IPS DF 6.9 (cell line): ENCODE results near the gene C1orf232.

Experiments used
- DNase-seq: peaks from one replicate; pipeline ENCODE4 v3.0.0-alpha.2; 2013; ENCODE audit warnings: low read depth, low spot score
- H3K27ac ChIP-seq: one replicate; pipeline ENCODE4 v1.5.1; 2013; ENCODE audit warnings: low read length, control low read depth
- H3K27me3 ChIP-seq: 2 replicates; pipeline ENCODE4 v1.6.1; 2013; ENCODE audit warnings: mild to moderate bottlenecking, low read length; ENCODE audit not compliant: control insufficient read depth, insufficient read depth
- H3K36me3 ChIP-seq: 2 replicates; pipeline ENCODE4 v1.6.1; 2013; ENCODE audit warnings: low read length; ENCODE audit not compliant: control insufficient read depth, insufficient read depth
- H3K4me1 ChIP-seq: 2 replicates; pipeline ENCODE4 v1.6.1; 2013; ENCODE audit warnings: low read length; ENCODE audit not compliant: control insufficient read depth, insufficient read depth
- H3K4me3 ChIP-seq: 2 replicates; pipeline ENCODE4 v1.5.1; 2013; ENCODE audit warnings: mild to moderate bottlenecking, low read length
- H3K9me3 ChIP-seq: 2 replicates; pipeline ENCODE4 v1.6.1; 2013; ENCODE audit warnings: low read length, inconsistent platforms; ENCODE audit not compliant: control insufficient read depth, insufficient read depth
- WGBS: extraction: QIAGEN DNeasy Blood & Tissue Kit; methylation state at CpG from one replicate; pipeline ENCODE4 v1.1.7; 2013; ENCODE audit warnings: mixed read lengths, missing lambda C conversion rate; ENCODE audit not compliant: insufficient read length, insufficient coverage; 5-methylcytosine and 5-hydroxymethylcytosine counted together

C1orf232 gene

GRCh38 chr1:26121854-26122773 lies 46.6 kb downstream of the C1orf232 start:
- H3K9me3 ChIP-seq: no peaks in the 10 kb centered on the region
- 100% methylated on average over 1 of the region's 8 CpGs for WGBS
- no peaks in the 10 kb centered on the region; the same call in 1 of the 2 replicates for H3K36me3 ChIP-seq
- DNase-seq: no peak
- no peak overlapping the region for H3K27ac ChIP-seq
- H3K4me1 ChIP-seq: no peaks in the 10 kb centered on the region
- H3K27me3 ChIP-seq: no peaks in the 10 kb centered on the region
- H3K4me3 ChIP-seq: no peak overlapping the region

GRCh38 chr1:26119892-26120608 lies 48.7 kb downstream of the C1orf232 start:
- no CpG with 5 or more reads among the region's 9 CpGs for WGBS
- Histone ChIP-seq H3K27ac (no peak overlapping the region), H3K9me3 (no peaks in the 10 kb centered on the region), H3K4me1 (no peaks in the 10 kb centered on the region), H3K36me3 (no peaks in the 10 kb centered on the region; the same call in 1 of the 2 replicates), H3K27me3 (no peaks in the 10 kb centered on the region), H3K4me3 (no peak overlapping the region)
- no peak for DNase-seq

- WGBS: no CpG with 5 or more reads among the region's 12 CpGs
- no peak overlapping the region for H3K4me3 ChIP-seq
- no peak for DNase-seq
- H3K27ac ChIP-seq: no peak overlapping the region
- no peaks in the 10 kb centered on the region for H3K4me1 ChIP-seq
- H3K27me3 ChIP-seq: no peaks in the 10 kb centered on the region; the same call in 1 of the 2 replicates
- H3K9me3 ChIP-seq: no peaks in the 10 kb centered on the region
- H3K36me3 ChIP-seq: no peaks in the 10 kb centered on the region
Measured at GRCh38 chr1:26114165-26114927, 54.4 kb downstream of the C1orf232 start.
